ENCODE measurements around the gene NCOA1. TPM values are rescaled to one million over a fixed set of nuclear protein-coding genes. Genes with fewer than 3 reads are reported as not detected.

NCOA1 gene
- total and polyA plus RNA-seq, 2 donors (not counting 3 experiments of a cell fraction or from before 2014, with no cell fraction given), result 11.4 to 14.1 TPM

DNA sequence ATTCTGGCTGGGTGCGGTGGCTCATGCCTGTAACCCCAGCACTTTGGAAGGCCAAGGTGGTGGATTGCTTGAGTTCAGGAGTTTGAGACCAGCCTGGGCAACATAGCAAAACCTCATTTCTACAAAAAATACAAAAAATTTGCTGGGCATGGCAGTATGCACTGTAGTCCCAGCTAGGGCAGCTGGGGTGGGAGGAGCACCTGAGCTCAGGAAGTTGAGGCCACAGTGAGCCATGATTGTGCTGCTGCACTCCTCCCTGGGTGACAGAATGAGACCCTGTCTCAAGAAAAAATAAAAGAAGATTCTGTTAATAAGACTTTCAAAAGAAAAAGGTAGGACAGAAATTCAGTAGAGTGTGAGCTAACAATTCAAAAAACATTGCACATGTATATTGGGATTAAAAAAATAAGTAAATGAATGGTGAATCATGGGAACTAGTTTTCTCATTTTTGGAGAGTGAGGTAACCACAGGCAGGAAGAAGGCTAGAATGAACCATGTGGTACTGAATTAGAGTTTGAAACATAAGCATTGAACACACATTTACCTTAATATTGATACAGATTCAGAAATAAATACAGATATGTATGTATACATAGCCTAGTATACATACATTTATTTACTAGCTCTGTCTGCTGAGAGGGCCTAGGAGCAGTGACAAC is 53.5 kb downstream of the NCOA1 start:
- POLR2A ChIA-PET, result no interaction called here

More for the DNA sequence above, 53.5 kb downstream of the NCOA1 start:
- Histone ChIP-seq H3K4me3 (replicated peaks in 1 of 3; ENCODE audit: insufficient read depth in 1 of 3, low read depth in 1 of 3, low read length in 3 of 3) (no peak overlapping the region), H3K9ac (replicated peaks; ENCODE audit: extremely low read depth, insufficient read depth, low read length) (no peak overlapping the region), H3K4me1 (ENCODE audit: control insufficient read depth, extremely low read depth, insufficient read depth, low read length) (no peaks in the 10 kb centered on the region), H3K9me3 (replicated peaks; ENCODE audit: control insufficient read depth, insufficient read depth, low read length) (no peaks in the 10 kb centered on the region), H3K79me2 (ENCODE audit: control insufficient read depth, insufficient read depth, low read length) (no peaks in the 10 kb centered on the region), H4K20me1 (replicated peaks; ENCODE audit: control insufficient read depth, extremely low read depth, insufficient read depth, low read length) (no peaks in the 10 kb centered on the region), H2AFZ (ENCODE audit: low read depth, low read length) (no peak overlapping the region), H3K36me3 (ENCODE audit: control insufficient read depth in 2 of 2, extremely low read depth in 1 of 2, insufficient read depth in 2 of 2, low read length in 2 of 2) (no peaks in the 10 kb centered on the region), H3K27me3 (ENCODE audit: control insufficient read depth in 2 of 2, insufficient read depth in 2 of 2, low read length in 2 of 2) (no peaks in the 10 kb centered on the region), H3K27ac (ENCODE audit: insufficient read depth, low read depth, low read length) (no peak overlapping the region), H3K4me2 (ENCODE audit: insufficient read depth, low read length) (no peak overlapping the region), H3K9me1 (replicated peaks; ENCODE audit: control insufficient read depth, extremely low read depth, insufficient read depth, low read length) (no peaks in the 10 kb centered on the region)
- dilution Hi-C loops (cut with MboI; ENCODE audit: extremely low pct_ligation_motif_present, low sequenced_read_pairs), result no loop called here
- TF ChIP-seq GATA2 (IDR thresholded peaks at IDR 0.05; ENCODE audit: insufficient read depth, insufficient read length, low read depth, low read length) (no peak), FOS (IDR thresholded peaks at IDR 0.05; ENCODE audit: borderline replicate concordance, insufficient read depth, low read length) (no peak), JUN (IDR thresholded peaks at IDR 0.05; ENCODE audit: borderline replicate concordance, insufficient read depth, insufficient read length, low read depth) (no peak), POLR2AphosphoS5 (IDR thresholded peaks at IDR 0.05; ENCODE audit: insufficient read depth, low read depth, low read length) (no peak), POLR2A (IDR thresholded peaks at IDR 0.05; ENCODE audit: low read depth, low read length) (no peak)
- TF ChIP-seq, protein P1, sequence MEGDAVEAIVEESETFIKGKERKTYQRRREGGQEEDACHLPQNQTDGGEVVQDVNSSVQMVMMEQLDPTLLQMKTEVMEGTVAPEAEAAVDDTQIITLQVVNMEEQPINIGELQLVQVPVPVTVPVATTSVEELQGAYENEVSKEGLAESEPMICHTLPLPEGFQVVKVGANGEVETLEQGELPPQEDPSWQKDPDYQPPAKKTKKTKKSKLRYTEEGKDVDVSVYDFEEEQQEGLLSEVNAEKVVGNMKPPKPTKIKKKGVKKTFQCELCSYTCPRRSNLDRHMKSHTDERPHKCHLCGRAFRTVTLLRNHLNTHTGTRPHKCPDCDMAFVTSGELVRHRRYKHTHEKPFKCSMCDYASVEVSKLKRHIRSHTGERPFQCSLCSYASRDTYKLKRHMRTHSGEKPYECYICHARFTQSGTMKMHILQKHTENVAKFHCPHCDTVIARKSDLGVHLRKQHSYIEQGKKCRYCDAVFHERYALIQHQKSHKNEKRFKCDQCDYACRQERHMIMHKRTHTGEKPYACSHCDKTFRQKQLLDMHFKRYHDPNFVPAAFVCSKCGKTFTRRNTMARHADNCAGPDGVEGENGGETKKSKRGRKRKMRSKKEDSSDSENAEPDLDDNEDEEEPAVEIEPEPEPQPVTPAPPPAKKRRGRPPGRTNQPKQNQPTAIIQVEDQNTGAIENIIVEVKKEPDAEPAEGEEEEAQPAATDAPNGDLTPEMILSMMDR (IDR thresholded peaks at IDR 0.05; ENCODE audit: extremely low read depth in 1 of 2, insufficient read depth in 1 of 2, low read depth in 1 of 2, low read length in 2 of 2), result no peak
- TF ChIP-seq, protein P2, sequence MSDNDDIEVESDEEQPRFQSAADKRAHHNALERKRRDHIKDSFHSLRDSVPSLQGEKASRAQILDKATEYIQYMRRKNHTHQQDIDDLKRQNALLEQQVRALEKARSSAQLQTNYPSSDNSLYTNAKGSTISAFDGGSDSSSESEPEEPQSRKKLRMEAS (IDR thresholded peaks at IDR 0.05; ENCODE audit: insufficient read depth, insufficient read length), result no peak
- no TSS peak for BruUV-seq (replicated peaks)
- FAIRE-seq (no peak), DNase-seq (ENCODE audit: low read depth, low spot score) (no peak)
- intact Hi-C loops (cut with micrococcal nuclease), result loop anchor here (5.0 kb wide), 1 partner anchor 132 kb away; no protein-coding TSS in a partner anchor
- CTCF ChIA-PET, result no interaction called here

Data from endothelial cell of umbilical vein (primary cell).